DND-41 (cell line): ENCODE data around the gene SMURF2.

Source experiments
- CTCF ChIP-seq: IDR thresholded peaks from 2 replicates; pipeline ENCODE4 v1.5.1; 2012; ENCODE audit warnings: borderline replicate concordance, low read length, moderate library complexity, mild to moderate bottlenecking; ENCODE audit not compliant: poor library complexity, severe bottlenecking; ENCODE audit errors: extremely low read depth
- EZH2 ChIP-seq: IDR thresholded peaks from 3 replicates; pipeline ENCODE4 v1.6.1; 2012; ENCODE audit warnings: borderline replicate concordance, low read depth, mild to moderate bottlenecking, moderate library complexity, low read length, inconsistent platforms; ENCODE audit not compliant: severe bottlenecking

DNA sequence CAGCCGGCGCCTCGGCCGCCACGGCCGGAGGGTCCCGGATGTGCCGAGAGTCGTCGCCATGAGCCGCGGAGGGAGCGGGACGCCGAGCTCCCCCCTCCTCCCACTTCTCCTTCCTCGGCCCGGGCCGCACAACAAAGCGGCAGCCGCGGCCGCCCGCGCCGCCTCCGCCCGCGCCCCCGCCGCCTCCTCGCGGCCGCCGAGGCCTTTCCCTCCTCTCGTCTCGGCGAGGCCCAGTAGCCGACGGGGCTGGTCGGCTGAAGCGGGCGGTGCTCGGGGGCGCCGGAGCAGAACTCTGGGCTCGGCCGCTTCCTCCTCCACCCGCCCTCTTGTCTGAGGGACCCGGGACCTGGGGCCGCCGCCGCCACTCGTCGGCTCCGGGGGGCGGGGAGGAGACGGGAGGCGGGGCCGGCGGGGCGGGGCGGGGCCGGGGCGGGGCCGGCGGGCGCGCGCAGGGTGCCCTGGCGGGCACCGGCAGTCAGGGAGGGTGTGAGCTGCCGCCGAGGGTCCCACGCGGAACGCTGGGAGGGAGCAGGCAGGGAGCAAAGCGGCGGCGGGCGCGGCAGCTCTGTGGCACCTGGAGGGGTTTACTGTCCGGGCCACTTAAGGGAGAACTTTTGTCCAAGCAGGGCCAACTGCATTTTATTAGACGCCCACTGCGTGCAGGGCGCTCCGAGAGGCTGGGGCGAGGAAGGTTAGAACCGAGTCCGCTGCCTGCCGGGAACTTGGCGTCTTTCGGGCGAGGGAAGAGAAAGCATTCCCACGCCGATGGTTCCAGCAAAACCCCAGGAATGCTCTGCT, at the start of gene SMURF2:
- TF ChIP-seq CTCF (no peak), EZH2 (no peak)
